HG02970 (cell line): Measurements from ENCODE around the gene AMY1A.
"Not testable (repeated sequence)": the region's sequence is repeated elsewhere in the genome, so short reads cannot be mapped to it uniquely, and the experiment has no call there.

ENCODE experiments used
- ATAC-seq: cut with Tn5 transposase; IDR thresholded peaks from one replicate; pipeline ENCODE4 v1.9.1; 2021; ENCODE audit warnings: mild to moderate bottlenecking, moderate library complexity, moderate number of reproducible peaks; ENCODE audit not compliant: unreplicated experiment, low FRiP score

AMY1A gene

DNA sequence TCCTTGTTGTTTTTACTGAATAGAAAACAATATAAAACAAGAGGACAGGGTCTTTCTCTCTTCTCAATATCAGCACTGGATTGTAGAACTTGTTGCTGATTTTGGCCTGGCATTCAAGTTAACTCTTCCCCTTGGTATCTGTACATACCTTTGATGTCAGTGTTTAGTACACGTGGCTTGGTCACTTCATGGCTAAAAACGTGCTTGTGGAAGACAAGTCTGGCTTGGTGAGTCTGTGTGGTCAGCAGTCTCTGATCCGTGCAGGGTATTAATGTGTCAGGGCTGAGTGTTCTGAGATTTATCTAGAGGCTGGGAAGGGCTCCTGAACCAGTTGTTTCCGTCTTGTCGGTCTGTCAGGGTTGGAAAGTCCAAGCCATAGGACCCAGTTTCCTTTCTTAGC lies at the start of gene AMY1A:
AMY1A (plus strand) TSS at position 301 of the 400 bp plus-strand sequence. CDS start 571 bp downstream, outside the sequence.
- ATAC-seq: not testable (repeated sequence)

DNA sequence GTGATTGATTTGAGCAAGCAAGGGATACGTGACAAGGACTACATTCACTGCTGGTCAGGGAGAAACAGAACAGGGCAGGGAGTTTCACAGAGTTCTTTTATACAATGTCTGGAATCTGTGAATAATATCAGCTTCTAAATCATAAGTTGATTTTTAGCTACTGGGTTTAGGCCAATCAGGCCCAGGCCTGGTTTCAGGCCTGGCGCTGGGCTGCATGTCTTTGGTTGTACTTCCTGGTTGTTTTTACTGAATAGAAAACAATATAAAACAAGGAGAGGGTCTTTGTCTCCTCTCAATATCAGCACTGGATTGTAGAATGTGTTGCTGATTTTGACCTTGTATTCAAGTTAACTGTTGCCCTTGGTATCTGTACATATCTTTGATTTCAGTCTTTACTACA lies 39.2 kb upstream of the AMY1A start:
- no peak for ATAC-seq

DNA sequence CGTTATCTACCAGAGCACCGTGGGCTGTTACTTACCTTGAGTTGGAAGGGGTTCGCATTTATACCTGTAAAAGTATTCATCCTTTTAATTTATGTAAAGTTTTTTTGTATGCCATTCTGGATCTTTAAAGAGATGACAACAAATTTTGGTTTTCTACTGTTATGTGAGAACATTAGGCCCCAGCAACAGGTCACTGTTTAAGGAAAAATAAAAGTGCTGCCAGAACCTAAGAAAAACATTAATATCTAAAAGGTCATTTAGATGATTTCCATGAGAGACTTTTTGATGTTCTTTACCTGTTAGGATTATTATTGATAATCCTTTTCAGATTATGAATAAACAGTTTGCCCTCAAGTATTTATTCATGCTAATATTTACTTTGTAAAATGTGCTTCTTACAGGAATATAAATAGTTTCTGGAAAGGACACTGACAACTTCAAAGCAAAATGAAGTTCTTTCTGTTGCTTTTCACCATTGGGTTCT lies 38.5 kb upstream of the AMY1A start, which contains the start of gene AMY2A:
AMY2A (plus strand) TSS at position 434 of the 484 bp plus-strand sequence; CDS start at position 448, 14 bp downstream.
- not testable (repeated sequence) for ATAC-seq

DNA sequence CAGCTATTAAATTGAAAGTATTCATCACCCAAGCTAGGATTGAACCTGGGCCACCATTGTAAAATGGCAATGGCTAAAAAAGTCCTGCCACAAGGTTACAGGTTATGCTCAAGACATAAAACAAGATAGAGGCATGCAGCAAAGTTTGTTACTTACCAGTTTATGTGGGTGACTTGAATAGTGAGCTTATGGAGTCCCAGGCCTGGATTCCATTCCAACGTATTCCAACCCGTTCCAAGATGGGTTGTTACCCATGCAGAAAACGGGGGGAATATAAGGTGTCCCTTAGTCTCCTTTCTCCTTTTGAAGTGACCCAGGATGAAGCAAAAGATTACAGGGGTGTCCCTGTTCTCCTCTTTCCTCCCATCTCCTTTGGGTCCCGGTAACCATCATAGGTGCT lies 28.1 kb upstream of the AMY1A start:
- ATAC-seq: not testable (repeated sequence)

DNA sequence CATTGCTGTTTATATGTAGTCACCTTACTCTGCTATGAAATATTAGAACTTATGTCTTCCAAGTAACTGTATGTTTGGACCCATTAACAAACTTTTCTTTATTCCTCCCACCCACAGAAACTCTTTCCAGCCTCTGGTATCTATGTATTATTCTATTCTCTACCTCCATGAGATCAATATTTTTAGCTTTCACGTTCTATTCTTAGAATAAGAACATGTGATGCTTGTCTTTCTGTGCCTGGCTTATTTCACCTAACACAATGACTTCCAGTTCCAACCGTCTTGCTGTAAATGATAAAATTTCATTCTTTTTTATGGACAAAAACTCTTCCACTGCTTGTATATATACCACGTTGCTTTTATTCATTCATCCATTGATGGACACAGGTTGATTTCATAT lies 14.4 kb upstream of the AMY1A start:
- not testable (repeated sequence) for ATAC-seq

DNA sequence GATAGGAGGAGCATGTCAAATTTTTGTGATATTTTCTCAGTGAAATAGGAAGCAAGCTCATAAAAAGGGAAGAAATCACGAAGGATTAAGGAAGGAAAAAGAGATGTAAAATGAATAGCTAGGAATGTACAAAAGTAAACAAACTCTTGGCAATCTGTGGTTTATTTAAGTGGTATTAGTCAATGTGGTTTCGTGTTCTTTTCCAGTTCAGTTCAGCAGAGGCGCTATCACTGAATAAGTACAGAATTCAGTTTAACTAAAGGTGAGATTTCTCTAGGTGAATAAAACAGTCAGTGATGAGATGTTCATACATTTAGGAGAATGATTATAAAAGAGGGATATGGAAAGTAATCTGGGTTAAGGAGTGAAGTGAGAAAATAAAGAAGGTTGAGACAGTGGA lies 11.7 kb upstream of the AMY1A start:
- not testable (repeated sequence) for ATAC-seq

DNA sequence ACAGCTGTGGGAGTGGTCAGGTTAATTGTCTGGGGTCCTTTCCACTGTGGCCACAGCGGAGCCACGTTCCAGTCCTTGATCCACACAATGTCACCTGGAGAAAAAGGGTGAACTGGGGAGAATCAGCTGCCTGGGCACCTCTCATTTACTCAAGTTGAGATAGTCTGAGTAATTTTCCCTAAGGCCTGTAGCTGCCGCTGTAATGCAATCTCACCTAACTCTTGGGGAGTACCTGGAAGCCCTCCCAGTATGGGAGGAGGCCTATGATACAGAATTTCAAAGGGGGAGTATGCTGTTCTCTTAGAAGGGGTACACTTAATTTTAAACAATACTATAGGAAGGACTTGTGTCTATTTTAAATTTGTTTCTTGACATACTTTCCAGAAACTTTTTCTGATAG lies 5.3 kb upstream of the AMY1A start:
- not testable (repeated sequence) for ATAC-seq

DNA sequence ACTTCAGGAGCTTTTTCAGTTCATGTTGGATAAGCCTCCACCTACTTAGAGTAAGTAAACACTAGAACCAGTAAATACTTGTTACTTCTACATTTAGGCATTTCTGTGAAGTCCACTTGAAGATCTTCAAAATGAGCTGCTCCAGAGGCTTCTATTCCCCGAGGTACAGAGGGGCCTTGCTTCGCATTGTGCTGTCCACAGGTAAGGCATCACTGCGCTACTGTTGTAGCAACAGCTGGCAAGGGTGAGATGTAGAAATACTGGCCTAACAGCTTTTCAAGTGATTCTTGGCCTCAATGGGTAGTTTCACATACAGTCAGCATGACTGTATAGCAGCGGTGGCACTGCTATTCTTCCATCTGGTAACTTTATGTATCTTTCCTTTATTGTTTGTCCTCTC lies 4.7 kb upstream of the AMY1A start:
- not testable (repeated sequence) for ATAC-seq

DNA sequence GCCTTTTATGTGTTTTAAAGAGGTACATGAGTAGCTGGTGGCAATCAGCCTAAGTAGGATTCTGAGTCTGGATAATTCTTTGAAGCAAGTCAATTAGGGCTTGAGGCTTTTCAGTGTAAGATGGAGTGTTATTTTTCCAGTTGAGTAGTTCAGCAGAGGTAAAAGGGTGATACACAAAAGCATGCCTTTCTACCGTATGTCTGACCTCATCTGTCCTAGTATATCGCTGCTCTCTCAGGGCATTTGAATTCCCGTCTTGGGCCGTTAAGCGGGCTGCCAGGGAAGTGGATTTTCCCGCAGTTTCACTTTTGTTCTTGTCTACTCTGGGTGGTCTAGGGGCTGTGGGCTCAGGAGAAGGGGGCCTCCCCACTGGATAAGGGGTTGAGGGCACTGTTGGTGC lies 1.4 kb upstream of the AMY1A start:
- not testable (repeated sequence) for ATAC-seq

DNA sequence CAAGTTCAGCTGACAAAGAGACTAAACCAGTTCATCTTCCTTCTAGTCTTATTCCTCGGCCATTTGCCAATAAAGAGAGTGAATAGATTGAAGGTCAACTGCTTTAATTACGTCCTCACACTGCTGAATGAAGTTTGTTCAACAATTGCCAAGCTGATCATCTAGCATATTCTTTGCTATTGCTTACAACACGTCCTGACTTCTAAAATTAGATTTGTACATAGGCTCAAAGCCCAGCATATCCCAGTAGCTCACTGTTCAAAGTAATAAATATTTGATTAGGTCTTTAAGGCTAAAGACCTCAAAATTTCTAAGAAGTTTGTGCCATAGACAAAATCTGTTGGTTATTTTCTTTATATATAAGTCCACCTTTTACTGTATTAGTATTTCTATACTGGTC lies 20.8 kb downstream of the AMY1A start:
- not testable (repeated sequence) for ATAC-seq

DNA sequence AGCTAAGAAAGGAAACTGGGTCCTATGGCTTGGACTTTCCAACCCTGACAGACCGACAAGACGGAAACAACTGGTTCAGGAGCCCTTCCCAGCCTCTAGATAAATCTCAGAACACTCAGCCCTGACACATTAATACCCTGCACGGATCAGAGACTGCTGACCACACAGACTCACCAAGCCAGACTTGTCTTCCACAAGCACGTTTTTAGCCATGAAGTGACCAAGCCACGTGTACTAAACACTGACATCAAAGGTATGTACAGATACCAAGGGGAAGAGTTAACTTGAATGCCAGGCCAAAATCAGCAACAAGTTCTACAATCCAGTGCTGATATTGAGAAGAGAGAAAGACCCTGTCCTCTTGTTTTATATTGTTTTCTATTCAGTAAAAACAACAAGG lies 40.5 kb downstream of the AMY1A start, which contains the start of gene AMY1B:
AMY1B (minus strand) TSS at position 101 of the 400 bp plus-strand sequence. CDS start 571 bp downstream, outside the sequence.
- ATAC-seq: not testable (repeated sequence)

DNA sequence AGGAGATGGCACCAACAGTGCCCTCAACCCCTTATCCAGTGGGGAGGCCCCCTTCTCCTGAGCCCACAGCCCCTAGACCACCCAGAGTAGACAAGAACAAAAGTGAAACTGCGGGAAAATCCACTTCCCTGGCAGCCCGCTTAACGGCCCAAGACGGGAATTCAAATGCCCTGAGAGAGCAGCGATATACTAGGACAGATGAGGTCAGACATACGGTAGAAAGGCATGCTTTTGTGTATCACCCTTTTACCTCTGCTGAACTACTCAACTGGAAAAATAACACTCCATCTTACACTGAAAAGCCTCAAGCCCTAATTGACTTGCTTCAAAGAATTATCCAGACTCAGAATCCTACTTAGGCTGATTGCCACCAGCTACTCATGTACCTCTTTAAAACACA lies 41.9 kb downstream of the AMY1A start:
- ATAC-seq: not testable (repeated sequence)

DNA sequence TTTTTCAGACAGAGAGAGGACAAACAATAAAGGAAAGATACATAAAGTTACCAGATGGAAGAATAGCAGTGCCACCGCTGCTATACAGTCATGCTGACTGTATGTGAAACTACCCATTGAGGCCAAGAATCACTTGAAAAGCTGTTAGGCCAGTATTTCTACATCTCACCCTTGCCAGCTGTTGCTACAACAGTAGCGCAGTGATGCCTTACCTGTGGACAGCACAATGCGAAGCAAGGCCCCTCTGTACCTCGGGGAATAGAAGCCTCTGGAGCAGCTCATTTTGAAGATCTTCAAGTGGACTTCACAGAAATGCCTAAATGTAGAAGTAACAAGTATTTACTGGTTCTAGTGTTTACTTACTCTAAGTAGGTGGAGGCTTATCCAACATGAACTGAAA lies 45.1 kb downstream of the AMY1A start:
- ATAC-seq: not testable (repeated sequence)

DNA sequence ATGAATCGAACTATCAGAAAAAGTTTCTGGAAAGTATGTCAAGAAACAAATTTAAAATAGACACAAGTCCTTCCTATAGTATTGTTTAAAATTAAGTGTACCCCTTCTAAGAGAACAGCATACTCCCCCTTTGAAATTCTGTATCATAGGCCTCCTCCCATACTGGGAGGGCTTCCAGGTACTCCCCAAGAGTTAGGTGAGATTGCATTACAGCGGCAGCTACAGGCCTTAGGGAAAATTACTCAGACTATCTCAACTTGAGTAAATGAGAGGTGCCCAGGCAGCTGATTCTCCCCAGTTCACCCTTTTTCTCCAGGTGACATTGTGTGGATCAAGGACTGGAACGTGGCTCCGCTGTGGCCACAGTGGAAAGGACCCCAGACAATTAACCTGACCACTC lies 45.7 kb downstream of the AMY1A start:
- not testable (repeated sequence) for ATAC-seq

DNA sequence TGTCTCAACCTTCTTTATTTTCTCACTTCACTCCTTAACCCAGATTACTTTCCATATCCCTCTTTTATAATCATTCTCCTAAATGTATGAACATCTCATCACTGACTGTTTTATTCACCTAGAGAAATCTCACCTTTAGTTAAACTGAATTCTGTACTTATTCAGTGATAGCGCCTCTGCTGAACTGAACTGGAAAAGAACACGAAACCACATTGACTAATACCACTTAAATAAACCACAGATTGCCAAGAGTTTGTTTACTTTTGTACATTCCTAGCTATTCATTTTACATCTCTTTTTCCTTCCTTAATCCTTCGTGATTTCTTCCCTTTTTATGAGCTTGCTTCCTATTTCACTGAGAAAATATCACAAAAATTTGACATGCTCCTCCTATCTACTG lies 52.1 kb downstream of the AMY1A start:
- not testable (repeated sequence) for ATAC-seq

DNA sequence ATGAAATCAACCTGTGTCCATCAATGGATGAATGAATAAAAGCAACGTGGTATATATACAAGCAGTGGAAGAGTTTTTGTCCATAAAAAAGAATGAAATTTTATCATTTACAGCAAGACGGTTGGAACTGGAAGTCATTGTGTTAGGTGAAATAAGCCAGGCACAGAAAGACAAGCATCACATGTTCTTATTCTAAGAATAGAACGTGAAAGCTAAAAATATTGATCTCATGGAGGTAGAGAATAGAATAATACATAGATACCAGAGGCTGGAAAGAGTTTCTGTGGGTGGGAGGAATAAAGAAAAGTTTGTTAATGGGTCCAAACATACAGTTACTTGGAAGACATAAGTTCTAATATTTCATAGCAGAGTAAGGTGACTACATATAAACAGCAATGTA lies 54.8 kb downstream of the AMY1A start:
- not testable (repeated sequence) for ATAC-seq
